ENCODE measurements around the gene BTBD9.

GRCh38 chr6:38459291-38459690, 180.4 kb downstream of the BTBD9 start:
- TF ChIP-seq, protein P1, sequence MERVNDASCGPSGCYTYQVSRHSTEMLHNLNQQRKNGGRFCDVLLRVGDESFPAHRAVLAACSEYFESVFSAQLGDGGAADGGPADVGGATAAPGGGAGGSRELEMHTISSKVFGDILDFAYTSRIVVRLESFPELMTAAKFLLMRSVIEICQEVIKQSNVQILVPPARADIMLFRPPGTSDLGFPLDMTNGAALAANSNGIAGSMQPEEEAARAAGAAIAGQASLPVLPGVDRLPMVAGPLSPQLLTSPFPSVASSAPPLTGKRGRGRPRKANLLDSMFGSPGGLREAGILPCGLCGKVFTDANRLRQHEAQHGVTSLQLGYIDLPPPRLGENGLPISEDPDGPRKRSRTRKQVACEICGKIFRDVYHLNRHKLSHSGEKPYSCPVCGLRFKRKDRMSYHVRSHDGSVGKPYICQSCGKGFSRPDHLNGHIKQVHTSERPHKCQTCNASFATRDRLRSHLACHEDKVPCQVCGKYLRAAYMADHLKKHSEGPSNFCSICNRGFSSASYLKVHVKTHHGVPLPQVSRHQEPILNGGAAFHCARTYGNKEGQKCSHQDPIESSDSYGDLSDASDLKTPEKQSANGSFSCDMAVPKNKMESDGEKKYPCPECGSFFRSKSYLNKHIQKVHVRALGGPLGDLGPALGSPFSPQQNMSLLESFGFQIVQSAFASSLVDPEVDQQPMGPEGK (CRISPR knock-in tag; IDR thresholded peaks at IDR 0.05; ENCODE audit: borderline replicate concordance), result no peak
- TF ChIP-seq, protein P2, sequence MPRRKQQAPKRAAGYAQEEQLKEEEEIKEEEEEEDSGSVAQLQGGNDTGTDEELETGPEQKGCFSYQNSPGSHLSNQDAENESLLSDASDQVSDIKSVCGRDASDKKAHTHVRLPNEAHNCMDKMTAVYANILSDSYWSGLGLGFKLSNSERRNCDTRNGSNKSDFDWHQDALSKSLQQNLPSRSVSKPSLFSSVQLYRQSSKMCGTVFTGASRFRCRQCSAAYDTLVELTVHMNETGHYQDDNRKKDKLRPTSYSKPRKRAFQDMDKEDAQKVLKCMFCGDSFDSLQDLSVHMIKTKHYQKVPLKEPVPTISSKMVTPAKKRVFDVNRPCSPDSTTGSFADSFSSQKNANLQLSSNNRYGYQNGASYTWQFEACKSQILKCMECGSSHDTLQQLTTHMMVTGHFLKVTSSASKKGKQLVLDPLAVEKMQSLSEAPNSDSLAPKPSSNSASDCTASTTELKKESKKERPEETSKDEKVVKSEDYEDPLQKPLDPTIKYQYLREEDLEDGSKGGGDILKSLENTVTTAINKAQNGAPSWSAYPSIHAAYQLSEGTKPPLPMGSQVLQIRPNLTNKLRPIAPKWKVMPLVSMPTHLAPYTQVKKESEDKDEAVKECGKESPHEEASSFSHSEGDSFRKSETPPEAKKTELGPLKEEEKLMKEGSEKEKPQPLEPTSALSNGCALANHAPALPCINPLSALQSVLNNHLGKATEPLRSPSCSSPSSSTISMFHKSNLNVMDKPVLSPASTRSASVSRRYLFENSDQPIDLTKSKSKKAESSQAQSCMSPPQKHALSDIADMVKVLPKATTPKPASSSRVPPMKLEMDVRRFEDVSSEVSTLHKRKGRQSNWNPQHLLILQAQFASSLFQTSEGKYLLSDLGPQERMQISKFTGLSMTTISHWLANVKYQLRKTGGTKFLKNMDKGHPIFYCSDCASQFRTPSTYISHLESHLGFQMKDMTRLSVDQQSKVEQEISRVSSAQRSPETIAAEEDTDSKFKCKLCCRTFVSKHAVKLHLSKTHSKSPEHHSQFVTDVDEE (CRISPR knock-in tag; IDR thresholded peaks at IDR 0.05), result no peak
- TF ChIP-seq ISL1 (CRISPR knock-in tag; IDR thresholded peaks at IDR 0.05) (no peak), ESRRG (CRISPR knock-in tag; IDR thresholded peaks at IDR 0.05) (no peak), ZNF565 (CRISPR knock-in tag; conservative IDR thresholded peaks at IDR 0.05; ENCODE audit: low read depth) (no peak), ZFP30 (CRISPR knock-in tag; IDR thresholded peaks at IDR 0.05) (no peak), SNAI2 (CRISPR knock-in tag; IDR thresholded peaks at IDR 0.05) (no peak), TOX (CRISPR knock-in tag; IDR thresholded peaks at IDR 0.05; ENCODE audit: borderline replicate concordance) (no peak), ZFP3 (CRISPR knock-in tag; IDR thresholded peaks at IDR 0.05) (no peak), ARNTL (CRISPR knock-in tag; IDR thresholded peaks at IDR 0.05; ENCODE audit: borderline replicate concordance, low read depth) (no peak), CREB5 (CRISPR knock-in tag; IDR thresholded peaks at IDR 0.05; ENCODE audit: low read depth) (no peak), TCF4 (CRISPR knock-in tag; IDR thresholded peaks at IDR 0.05; ENCODE audit: borderline replicate concordance) (no peak), GLIS3 (CRISPR knock-in tag; IDR thresholded peaks at IDR 0.05) (no peak), ZC3H10 (CRISPR knock-in tag; IDR thresholded peaks at IDR 0.05) (no peak)
